SH-SY5Y (cell line): ENCODE data around the gene MLIP.

Experiments
- GATA2 ChIP-seq: IDR thresholded peaks from 2 replicates; pipeline ENCODE4 v1.6.1; 2011; ENCODE audit warnings: mild to moderate bottlenecking, low read depth, low read length
- GATA3 ChIP-seq: IDR thresholded peaks from 2 replicates; pipeline ENCODE4 v1.6.1; 2011; ENCODE audit warnings: low read depth, mild to moderate bottlenecking, low read length, moderate library complexity

DNA sequence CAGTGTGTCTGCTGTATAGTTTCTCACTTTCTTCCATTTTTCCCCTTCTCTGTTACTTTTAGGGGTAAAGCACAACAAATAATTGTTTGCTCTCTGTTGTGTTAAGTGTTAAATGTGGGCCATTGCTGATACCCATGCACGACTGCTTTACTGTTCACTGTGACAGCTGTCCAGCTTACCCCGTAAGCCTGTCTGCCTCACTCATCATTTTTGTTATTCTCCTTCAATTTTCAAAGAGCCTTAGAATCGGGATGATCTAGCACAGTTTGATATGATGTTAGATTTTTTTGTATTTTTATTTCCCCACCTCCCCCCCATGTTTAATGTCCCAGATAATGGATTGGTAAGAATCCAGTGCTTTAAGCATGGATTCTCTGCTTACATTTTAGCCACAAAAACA, 41.2 kb upstream of the MLIP start:
- TF ChIP-seq GATA3 (no peak), GATA2 (no peak)
